Pancreas (tissue), 10 donors: ENCODE data around the gene UBE2K. TPM values are rescaled to one million over a fixed set of nuclear protein-coding genes. Genes with fewer than 3 reads are reported as not detected.
"Not testable (repeated sequence)": the region's sequence is repeated elsewhere in the genome, so short reads cannot be mapped to it uniquely, and the experiment has no call there.

Experiments used
- ATAC-seq, 4 donors: fragments of 200-7000 bp; cut with Tn5 transposase; one replicate each; pipeline versions ENCODE4 v1.8.0 to v1.9.1; 2020; ENCODE audit warnings: mild to moderate bottlenecking in 4 of 4, moderate library complexity in 4 of 4
- DNase-seq, 6 donors: peaks; one replicate each; pipeline ENCODE4 v3.0.0-alpha.2; 2020
- FAIRE-seq: peaks from 2 replicates; lab custom pipeline; 2012; peaks lifted over from hg19 to GRCh38; lab: Jason Lieb, UNC
- H3K27ac ChIP-seq, 4 donors: fragments of 200-600 bp; sonication (generic); 1 replicate in 3 of 4; 2 replicates in 1 of 4; pipeline versions ENCODE4 v1.5.0 to v1.8.0; 2020
- H3K27me3 ChIP-seq, 4 donors: fragments of 200-600 bp; one replicate each; pipeline ENCODE4 v1.8.0; 2021
- H3K36me3 ChIP-seq, 3 donors: fragments of 200-600 bp; sonication (generic) in 1 of 3; one replicate each; pipeline versions ENCODE4 v1.5.0 to v1.8.0; 2020 to 2021
- H3K4me1 ChIP-seq, 3 donors: fragments of 200-600 bp; one replicate each; pipeline ENCODE4 v1.8.0; 2021
- H3K4me3 ChIP-seq, 4 donors: fragments of 200-600 bp; sonication (generic) in 2 of 4; one replicate each; pipeline versions ENCODE4 v1.5.0 to v1.8.0; 2020 to 2021
- H3K9me3 ChIP-seq, 4 donors: fragments of 200-600 bp; one replicate each; pipeline ENCODE4 v1.8.0; 2021
- WGBS, 2 donors: extraction: QIAGEN DNeasy Blood & Tissue Kit; methylation state at CpG; one replicate each; pipeline ENCODE4 v1.1.7; 2013; 5-methylcytosine and 5-hydroxymethylcytosine counted together
- intact Hi-C, 3 donors: fragments of 100-400 bp; cut with DNase I; formaldehyde crosslinking; loops; one replicate each; pipeline versions ENCODE4 v1.11.1 to v1.14.2; 2022
- polyA plus RNA-seq, 2 donors: library from polyadenylated mRNA; stranded (reverse); fragments of 200-250 nt; gene quantifications; one replicate each; pipeline ENCODE4 v1.2.3, GENCODE V29; 2013
- total RNA-seq, 6 donors: library from RNA; stranded (reverse); fragmentation: NEBNext Ultra II Directional in 4 of 6; extraction: Animal tissue kit (Norgen Biotek cat#: 25700) in 4 of 6; gene quantifications; one replicate each; pipeline versions ENCODE4 v1.2.1 to v1.2.4, GENCODE V29; 2021 to 2023
- TF ChIP-seq, protein P1 (sequence below), 4 donors: fragments of 200-600 bp; sonication (generic) in 3 of 4; IDR thresholded peaks; one replicate each; pipeline versions ENCODE4 v1.5.0 to v1.8.0; 2021; ENCODE audit warnings: antibody characterized with exemption in 4 of 4
- donor health status: healthy with polysubstance abuse.
- donor health status: DM: no; HTN: no; CAD: no; lungs with moderate emphysema.
- donor health status: DM: no; HTN: no; CAD: no.
- donor health status: control.
- donor health status: control.
- donor health status: Bipolar disorder and iron deficiency.
- donor health status: DM: yes; HTN: yes; CAD: no.
- donor health status: DM: no; HTN: no; CAD: no.
- donor health status: DM: no; HTN: no; CAD: no.
- donor health status: DM: yes; HTN: yes; CAD: no.

The UBE2K gene
- total and polyA plus RNA-seq, 8 donors = 14.1 to 32.4 (median 19.3) TPM

DNA sequence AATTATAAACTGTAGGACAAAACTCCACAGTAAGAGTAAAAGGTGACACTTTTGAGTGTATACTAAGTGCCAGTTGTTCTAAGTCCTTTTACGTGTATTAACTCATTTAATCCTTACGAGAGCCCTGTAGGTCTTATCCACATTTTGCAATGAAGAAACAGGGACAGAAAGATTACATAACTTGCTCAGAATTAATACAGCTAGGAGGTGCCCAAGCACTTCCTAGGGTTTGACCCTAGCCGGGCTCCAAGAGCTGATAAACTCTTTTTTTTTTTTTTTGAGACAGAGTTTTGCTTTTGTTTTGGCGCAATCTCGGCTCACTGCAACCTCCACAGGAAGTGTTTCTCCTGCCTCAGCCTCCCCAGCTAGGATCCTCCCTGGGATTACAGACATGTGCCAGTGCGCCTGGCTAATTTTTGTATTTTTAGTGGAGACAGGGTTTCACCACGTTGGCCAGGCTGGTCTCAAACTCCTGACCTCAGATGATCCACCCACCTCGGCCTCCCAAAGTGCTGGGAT lies 110.4 kb downstream of the UBE2K start:
- Histone ChIP-seq H3K27me3 (no peaks in the 10 kb centered on the region), H3K36me3 (no peaks in the 10 kb centered on the region), H3K27ac (no peak overlapping the region), H3K9me3 (no peaks in the 10 kb centered on the region), H3K4me1 (no peaks in the 10 kb centered on the region), H3K4me3 (no peak overlapping the region)
- intact Hi-C loops = no loop called here
- DNase-seq (no peak), FAIRE-seq (no peak), ATAC-seq (no peak)
- TF ChIP-seq, protein P1, sequence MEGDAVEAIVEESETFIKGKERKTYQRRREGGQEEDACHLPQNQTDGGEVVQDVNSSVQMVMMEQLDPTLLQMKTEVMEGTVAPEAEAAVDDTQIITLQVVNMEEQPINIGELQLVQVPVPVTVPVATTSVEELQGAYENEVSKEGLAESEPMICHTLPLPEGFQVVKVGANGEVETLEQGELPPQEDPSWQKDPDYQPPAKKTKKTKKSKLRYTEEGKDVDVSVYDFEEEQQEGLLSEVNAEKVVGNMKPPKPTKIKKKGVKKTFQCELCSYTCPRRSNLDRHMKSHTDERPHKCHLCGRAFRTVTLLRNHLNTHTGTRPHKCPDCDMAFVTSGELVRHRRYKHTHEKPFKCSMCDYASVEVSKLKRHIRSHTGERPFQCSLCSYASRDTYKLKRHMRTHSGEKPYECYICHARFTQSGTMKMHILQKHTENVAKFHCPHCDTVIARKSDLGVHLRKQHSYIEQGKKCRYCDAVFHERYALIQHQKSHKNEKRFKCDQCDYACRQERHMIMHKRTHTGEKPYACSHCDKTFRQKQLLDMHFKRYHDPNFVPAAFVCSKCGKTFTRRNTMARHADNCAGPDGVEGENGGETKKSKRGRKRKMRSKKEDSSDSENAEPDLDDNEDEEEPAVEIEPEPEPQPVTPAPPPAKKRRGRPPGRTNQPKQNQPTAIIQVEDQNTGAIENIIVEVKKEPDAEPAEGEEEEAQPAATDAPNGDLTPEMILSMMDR (IDR thresholded peaks at IDR 0.05) = no peak
- WGBS, 2 donors = 68 to 77% methylated on average over 8 of the region's 8 CpGs

DNA sequence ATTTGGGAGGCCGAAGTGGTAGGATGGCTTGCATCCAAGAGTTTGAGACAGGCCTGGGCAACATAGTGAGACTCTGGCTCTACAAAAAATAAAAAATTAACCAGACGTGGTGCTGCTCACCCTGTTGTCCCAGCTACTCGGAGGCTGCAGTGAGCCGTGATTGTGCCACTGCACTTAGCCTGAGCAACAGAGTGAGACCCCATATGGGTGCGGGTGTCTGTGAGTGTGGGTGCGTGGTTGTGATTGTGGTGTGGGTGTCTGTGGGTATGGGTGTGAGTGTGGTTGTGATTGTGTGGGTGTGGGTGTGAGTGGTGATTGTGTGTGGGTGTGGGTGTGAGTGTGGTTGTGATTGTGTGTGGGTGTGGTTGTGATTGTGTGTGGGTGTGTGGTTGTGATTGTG lies 114.6 kb downstream of the UBE2K start:
- H3K4me3 ChIP-seq = no peak overlapping the region
- DNase-seq = no peak
- intact Hi-C loops = no loop called here
- H3K9me3 ChIP-seq = no peaks in the 10 kb centered on the region
- WGBS, 2 donors = 55 to 67% methylated on average over 6 of the region's 6 CpGs
- no peak for FAIRE-seq
- TF ChIP-seq, protein P1 (IDR thresholded peaks at IDR 0.05) = no peak
- no peaks in the 10 kb centered on the region for H3K27me3 ChIP-seq
- H3K36me3 ChIP-seq = no peaks in the 10 kb centered on the region
- no peaks in the 10 kb centered on the region for H3K4me1 ChIP-seq
- ATAC-seq = no peak
- H3K27ac ChIP-seq = no peak overlapping the region

DNA sequence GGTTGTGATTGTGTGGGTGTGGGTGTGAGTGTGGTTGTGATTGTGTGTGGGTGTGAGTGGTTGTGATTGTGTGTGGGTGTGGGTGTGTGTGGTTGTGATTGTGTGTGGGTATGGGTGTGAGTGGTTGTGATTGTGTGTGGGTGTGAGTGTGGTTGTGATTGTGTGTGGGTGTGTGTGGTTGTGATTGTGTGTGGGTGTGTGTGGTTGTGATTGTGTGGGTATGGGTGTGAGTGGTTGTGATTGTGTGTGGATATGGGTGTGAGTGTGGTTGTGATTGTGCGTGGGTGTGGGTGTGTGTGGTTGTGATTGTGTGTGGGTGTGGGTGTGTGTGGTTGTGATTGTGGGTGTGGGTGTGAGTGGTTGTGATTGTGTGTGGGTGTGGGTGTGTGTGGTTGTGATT lies 115.1 kb downstream of the UBE2K start:
- DNase-seq, H3K27me3 ChIP-seq, ATAC-seq, intact Hi-C loops, H3K36me3 ChIP-seq, H3K27ac ChIP-seq, H3K4me3 ChIP-seq, FAIRE-seq, H3K4me1 ChIP-seq, H3K9me3 ChIP-seq: not testable (repeated sequence)
- WGBS, 2 donors = 0% methylated on average over 1 of the region's 1 CpG; no CpG with 5 or more reads in 1 of the 2 donors

DNA sequence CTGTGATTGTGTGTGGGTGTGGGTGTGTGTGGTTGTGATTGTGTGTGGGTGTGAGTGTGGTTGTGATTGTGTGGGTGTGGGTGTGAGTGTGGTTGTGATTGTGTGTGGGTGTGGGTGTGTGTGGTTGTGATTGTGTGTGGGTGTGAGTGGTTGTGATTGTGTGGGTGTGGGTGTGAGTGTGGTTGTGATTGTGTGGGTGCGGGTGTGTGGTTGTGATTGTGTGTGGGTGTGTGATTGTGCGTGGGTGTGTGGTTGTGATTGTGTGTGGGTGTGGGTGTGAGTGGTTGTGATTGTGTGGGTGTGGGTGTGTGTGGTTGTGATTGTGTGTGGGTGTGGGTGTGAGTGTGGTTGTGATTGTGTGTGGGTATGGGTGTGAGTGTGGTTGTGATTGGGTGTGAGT lies 115.8 kb downstream of the UBE2K start:
- H3K36me3 ChIP-seq, H3K27ac ChIP-seq, FAIRE-seq, H3K27me3 ChIP-seq, H3K4me3 ChIP-seq, H3K9me3 ChIP-seq, ATAC-seq, intact Hi-C loops, DNase-seq, H3K4me1 ChIP-seq: not testable (repeated sequence)
- WGBS, 2 donors = 33 to 67% methylated on average over 2 of the region's 2 CpGs

DNA sequence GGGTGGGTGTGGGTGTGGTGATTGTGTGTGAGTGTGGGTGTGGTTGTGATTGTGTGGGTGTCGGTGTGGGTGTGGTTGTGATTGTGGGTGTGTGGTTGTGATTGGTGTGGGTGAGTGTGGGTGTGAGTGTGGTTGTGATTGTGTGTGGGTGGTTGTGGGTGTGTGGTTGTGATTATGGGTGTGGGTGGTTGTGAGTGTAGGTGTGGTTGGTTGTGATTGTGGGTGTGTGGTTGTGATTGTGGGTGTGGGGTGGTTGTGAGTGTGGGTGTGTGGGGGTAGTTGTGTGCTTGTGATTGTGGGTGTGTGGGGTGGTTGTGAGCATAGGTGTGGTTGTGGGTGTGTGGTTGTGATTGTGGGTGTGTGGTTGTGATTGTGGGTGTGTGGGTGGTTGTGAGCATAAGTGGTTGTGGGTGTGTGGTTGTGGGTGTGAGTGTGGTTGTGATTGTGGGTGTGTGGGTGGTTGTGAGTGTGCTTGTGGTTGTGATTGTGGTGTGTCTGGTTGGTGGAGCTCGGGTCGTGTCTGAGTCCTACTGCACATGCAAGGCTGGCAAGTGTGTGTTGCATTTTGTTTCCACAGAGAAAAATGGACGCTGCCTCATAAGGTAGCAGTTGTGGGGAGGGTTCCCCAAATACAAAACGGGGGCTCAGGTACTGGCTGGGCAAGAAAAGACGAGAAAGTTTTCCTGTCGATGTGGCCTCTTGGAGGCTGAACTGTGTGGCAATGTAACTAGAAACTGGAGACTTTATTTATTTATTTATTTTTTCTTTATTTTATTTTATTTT lies 116.7 kb downstream of the UBE2K start:
- no peak overlapping the region for H3K4me3 ChIP-seq
- H3K27me3 ChIP-seq = no peaks in the 10 kb centered on the region
- no peak for FAIRE-seq
- DNase-seq = no peak
- no peak overlapping the region for H3K27ac ChIP-seq
- 86 to 87% methylated on average over 7 of the region's 7 CpGs for WGBS, 2 donors
- no peaks in the 10 kb centered on the region for H3K4me1 ChIP-seq
- no peak for ATAC-seq
- no peaks in the 10 kb centered on the region for H3K36me3 ChIP-seq
- H3K9me3 ChIP-seq = no peaks in the 10 kb centered on the region
- intact Hi-C loops = no loop called here
- TF ChIP-seq, protein P1 (IDR thresholded peaks at IDR 0.05) = no peak

DNA sequence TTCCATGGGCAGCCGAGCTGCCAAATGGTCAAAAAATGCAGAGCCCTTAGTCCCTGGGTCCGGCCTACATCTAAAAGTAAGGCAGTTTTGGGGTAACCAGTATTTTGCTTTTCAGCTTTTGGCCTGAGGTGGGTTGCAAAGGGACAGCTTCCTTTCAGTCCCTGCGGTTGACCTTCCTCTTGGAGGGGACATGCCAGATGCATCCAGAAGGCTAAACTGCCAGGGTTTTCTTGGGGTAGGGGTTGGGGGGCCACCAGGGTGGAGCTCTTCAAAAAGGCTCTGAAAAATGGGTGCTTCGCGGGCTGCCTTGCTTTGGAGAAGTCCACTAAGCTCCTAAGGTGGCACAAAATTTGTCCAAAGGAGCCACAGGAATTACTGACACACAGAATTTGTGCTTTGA lies 120.7 kb downstream of the UBE2K start:
- Histone ChIP-seq H3K27me3 (no peaks in the 10 kb centered on the region), H3K4me1 (no peaks in the 10 kb centered on the region), H3K36me3 (no peaks in the 10 kb centered on the region), H3K27ac (no peak overlapping the region), H3K4me3 (no peak overlapping the region), H3K9me3 (no peaks in the 10 kb centered on the region)
- intact Hi-C loops = no loop called here
- WGBS, 2 donors = 79 to 92% methylated on average over 5 of the region's 5 CpGs
- FAIRE-seq (no peak), ATAC-seq (no peak), DNase-seq (no peak)
- TF ChIP-seq, protein P1 (IDR thresholded peaks at IDR 0.05) = no peak
